Limb (tissue), 2 donors: ENCODE data around the gene MAGI1.

Source experiments
- DNase-seq, 2 donors: peaks; one replicate each; pipeline ENCODE4 v3.0.0-alpha.2; 2016; ENCODE audit errors: extremely low spot score in 2 of 2

Gene MAGI1

GRCh38 chr3:65597226-65597951, 441.3 kb downstream of the MAGI1 start:
- peak; percentile 47 to 81 for DNase-seq

GRCh38 chr3:65596571-65597225, 442.0 kb downstream of the MAGI1 start:
- peak in 1 of 2 donors; percentile 35 for DNase-seq

- no peak for DNase-seq
These were observed 442.8 kb downstream of the MAGI1 start for GRCh38 chr3:65596029-65596300.

DNA sequence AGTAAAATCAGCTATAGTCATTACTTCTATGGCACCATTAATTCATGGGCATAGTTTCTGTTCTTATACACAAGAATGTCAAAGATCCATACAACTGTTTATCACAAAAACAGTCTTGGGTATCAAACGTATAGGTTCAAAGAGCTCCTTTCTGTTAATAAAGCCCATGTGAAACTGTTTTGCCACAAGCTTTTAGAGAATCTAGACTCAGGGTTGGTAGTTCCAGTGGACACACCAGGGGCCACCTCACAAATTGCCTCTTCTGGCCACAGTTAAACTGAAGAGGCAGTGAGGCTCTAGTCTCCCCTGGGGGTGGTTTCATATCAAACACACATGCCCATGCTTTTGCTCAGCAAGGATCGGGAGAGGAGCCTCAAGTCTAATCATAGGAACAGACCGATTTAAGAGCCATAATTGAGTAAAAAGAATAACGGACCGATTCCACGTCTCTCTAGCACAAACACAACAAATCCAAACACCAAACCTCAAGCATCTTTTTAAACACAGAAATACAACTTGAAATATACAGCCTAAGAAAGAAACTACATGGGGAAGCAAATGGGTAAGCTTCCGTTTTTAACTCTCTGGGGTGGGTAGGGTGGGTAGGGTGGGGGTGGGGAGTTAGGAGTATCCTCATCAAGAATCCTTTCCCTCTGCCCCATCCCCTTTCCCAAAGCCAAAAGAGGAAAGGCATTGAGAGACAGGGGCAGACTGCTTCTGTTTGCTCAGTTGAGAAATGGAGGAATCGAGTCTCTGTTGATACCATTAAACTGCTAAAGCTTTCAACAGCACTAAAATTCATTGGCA, 443.3 kb downstream of the MAGI1 start:
- no peak for DNase-seq

DNA sequence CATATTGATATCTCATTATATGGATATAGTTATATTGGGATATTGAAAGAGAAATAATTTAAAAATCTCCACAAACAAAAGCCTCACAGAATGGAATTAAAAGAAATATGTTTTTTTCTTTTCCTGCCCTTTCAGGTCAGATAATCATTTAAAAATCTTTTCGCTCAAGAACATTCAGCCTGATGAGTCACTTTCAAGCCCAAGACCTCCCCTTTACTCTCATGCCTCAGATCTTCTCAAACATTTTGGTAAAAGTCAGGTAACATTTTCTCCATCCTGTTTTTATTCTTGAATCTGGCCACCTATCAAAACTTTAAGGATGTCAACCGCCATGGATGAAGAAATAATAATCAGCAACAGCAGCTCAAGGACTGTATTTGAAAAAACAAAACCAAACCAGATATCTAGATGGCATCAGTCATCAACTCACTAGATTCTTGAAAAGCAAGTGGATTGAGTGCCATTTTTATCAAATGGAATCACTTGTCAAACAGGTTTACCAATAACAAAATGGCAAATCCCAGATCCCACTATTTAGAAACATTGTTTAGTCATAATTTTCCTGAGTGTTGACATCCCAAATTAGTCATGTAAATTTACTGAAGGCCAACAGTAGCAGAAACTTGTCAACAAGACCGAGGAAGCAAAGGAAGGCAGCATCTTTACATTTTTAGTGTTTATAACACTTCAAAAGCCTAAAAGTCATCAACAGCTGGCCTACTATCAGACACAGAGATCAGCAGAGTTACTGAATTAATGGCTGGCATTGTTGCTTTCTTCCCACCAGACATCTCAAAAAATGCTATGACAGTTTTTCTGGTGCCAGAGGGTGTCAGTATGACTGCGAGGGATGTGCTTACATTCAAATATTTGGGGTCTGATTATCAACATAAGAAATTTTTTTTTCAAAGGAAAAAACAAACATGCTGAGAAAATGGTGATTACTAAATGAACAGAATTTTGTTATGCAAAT, 444.7 kb downstream of the MAGI1 start:
- DNase-seq, result no peak

DNA sequence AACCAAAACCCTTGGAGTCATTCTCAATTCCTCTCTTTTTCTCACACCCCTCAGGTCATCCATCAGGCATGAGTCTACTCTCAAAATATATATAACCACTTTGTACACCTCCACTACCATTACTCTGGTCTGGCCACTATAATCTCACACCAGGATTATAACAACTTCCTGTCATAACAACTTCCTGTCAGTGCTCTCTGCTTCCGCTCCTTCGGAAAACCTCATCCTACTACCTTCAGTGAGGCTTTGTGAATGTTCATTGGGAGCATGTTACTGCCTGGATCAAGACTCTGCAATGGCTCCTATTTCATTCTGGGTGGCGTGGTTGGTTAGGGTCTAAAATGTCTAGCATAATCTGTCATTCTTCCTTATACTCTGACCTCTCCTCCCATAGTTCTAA, 447.4 kb downstream of the MAGI1 start:
- no peak for DNase-seq

DNA sequence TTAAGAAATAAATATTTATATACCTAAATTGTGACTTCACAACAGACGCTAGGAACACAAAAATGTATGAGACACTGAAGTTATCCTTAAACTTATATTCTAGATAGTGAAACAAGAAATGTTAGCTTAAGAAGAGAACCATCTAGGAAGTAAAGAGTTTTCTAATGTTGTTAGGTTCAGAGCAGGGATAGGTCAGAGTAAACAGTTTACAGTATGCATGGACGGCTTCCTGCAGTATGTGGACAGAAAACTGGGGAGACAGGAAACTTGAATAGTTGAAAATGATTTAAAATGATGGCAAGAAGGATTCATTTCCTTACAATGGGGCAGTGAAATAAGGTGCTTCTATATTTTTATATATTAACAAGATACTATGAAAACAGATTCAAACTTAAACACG, 449.8 kb downstream of the MAGI1 start:
- no peak for DNase-seq

- DNase-seq, result no peak
These were observed 450.9 kb downstream of the MAGI1 start for GRCh38 chr3:65587650-65588439.

- no peak for DNase-seq
These were observed 453.8 kb downstream of the MAGI1 start for GRCh38 chr3:65584913-65585312.

DNA sequence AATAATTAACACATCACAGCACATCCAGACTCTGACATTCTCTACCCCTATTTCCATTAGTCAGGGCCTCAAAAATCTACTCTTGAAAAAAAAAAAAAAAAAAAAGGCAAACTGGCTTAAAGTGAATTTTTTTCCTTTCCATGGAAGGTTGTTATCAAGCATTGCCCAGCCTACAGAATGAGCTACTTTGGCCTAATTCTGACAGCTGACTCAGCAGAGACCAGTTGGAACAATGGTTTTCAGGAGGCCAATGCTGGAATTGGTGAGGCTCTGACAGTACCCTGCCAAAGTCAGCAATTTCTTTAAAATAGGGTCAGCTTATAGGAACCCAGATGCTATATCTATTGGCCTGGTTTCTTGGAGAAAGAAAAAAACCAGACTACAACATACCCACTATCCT, 454.7 kb downstream of the MAGI1 start:
- DNase-seq, result no peak

GRCh38 chr3:65583188-65583587, 455.5 kb downstream of the MAGI1 start:
- DNase-seq, result no peak

GRCh38 chr3:65582012-65582717, 456.6 kb downstream of the MAGI1 start:
- DNase-seq, result no peak

DNA sequence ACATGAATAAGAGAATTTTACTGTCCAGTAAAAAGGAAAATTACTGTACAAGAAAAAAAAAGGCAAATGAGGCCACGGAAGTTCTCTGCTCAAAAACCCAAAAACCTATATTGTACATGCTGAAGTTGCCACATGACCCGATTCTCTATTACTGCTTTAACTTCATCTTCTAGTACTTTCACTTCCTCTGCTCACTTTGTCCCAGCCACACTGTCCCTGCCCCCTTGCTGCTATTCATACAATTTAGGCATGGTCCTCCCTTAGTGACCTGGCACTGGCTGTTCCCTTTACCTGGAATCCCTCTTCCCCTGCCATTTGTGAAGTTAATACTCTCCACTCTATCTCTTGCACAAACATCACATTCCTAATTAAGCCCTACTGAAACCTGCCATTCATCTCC, 457.4 kb downstream of the MAGI1 start:
- DNase-seq, result no peak

- DNase-seq, result no peak
These were observed 459.9 kb downstream of the MAGI1 start for GRCh38 chr3:65578861-65579260.

- DNase-seq, result no peak
These were observed 460.8 kb downstream of the MAGI1 start for GRCh38 chr3:65577843-65578430.

GRCh38 chr3:65576966-65577365, 461.8 kb downstream of the MAGI1 start:
- no peak for DNase-seq

GRCh38 chr3:65576228-65576627, 462.5 kb downstream of the MAGI1 start:
- DNase-seq, result no peak

DNA sequence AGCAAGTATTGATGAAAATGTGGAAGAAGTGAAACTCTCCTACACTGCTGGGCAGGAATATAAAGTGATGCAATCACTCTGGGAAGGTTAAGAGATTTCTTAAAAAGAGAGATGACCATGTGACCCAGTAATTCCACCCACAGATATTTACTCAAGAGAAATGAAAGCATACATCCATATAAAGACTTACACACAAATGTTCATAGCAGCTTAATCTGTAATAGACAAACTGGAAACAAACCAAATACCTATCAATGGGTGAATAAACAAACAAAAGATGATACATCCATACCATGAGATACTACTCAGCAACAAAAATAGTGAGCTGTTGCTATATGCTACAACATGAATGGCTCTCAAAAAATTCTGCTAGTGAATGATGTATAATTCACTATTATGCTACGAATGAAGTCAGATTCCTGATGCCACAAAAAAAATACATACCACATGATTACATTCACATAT, 463.3 kb downstream of the MAGI1 start:
- no peak for DNase-seq

DNA sequence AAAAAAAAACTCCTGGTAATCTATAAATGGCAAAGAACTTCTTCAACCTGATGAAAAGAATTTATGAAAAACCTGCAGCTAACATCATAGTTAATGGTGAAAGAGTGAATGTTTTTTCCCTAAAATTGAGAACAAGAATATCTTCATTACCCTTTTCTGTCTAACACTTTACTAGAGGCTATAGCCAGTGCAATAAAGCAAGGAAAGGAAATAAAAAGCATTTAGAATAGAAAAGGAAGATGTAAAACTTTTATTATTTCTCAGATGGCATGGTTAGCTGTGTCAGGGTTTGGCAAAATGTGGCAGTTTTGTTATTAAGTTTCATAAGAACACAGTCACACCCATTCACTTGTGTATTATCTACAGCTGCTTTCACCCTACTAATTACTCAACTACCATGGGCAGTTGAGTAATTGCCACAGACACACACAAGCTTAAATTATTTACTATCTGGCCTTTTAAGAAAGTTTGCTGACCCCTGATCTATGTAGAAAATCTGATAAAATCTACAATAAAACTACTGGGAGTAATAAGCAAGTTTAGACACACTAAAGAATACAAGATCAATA, 465.1 kb downstream of the MAGI1 start:
- no peak for DNase-seq
